NOMO-1 treated with DMSO at 0.1 percent for 48 hours (cell line): ENCODE data around the gene IDH3B.

Experiments
- DNase-seq: peaks from one replicate; lab custom pipeline; 2025; ENCODE audit not compliant: unreplicated experiment; lab: John Stamatoyannopoulos, UW

The IDH3B gene

DNA sequence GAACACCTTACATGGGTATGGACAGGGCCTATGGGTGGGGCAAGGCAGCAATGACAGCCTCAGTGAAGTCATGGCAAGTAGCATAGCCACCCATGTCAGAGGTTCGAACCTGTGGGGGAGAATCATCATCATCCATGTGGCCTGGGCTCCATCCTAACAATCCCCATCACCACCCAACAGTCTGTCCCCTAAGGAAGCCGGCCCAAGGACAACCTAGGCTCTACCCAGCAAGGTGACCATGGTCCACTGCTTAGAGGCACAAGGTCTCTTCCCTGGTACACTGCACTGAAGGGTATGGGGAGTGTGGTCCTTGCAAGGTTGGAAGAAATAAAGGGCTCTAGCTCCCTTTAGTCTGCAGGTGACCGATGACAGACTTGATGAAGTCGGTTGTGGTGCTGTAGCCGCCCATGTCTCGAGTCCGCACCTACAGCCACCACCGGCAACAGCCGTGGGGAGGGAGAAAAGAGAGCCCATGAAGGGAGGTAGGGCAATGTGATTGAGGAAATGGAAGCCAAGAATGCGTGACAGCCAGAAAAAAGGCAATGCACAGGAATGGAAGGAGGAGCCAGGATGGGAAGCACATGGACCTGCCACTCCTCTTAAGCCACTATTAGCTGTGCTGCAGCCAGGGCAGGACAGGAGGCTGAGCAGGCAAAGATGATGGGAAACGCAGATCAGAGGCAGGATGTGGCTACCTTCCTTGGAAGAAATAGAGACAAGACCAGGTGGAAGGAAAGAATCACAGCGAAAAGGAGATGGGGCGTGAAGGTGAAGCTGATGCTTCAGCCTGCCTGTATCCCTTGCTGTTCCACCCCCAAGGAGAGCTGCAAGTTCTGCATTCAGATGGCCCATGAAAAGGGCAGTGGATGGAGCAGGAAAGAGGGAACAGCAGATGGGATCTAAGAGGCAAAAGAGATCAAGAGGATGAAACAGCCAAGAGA lies 5.3 kb downstream of the IDH3B start:
- no peak for DNase-seq

DNA sequence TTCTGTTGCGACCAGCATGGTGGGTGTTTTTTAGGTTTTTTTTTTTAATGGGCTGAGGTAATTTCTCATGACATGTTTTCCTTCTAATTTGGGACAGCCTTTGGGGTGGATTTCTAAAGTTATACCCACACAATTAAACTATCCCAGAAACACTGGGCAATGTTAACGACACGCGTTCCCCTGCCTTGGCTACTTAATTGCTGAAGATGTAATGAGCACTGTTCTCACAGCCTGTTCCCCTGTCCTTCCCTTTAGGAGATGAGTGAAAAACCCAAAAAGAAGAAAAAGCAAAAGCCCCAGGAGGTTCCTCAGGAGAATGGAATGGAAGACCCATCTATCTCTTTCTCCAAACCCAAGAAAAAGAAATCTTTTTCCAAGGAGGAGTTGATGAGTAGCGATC lies 6.3 kb downstream of the IDH3B start:
- no peak for DNase-seq

DNA sequence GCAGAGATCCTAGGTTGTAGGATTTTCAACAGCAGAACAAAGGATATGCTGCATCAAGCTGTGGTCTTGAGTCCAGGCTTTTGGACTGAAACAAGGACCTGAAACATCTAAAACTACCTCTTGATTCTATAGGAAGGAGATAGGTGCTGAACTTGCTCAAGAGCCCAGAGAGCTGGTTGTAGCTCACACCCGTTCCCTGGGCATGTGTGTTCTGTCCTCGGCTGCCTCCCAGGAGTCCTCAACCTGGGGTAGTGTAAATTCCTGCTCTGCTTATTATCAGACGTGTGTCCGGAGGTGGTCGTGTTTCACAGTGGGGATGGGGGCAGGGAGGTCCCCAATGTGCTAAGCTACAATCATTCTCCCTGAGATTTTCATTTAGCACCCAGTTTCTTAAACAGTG lies 6.8 kb downstream of the IDH3B start:
- no peak for DNase-seq

DNA sequence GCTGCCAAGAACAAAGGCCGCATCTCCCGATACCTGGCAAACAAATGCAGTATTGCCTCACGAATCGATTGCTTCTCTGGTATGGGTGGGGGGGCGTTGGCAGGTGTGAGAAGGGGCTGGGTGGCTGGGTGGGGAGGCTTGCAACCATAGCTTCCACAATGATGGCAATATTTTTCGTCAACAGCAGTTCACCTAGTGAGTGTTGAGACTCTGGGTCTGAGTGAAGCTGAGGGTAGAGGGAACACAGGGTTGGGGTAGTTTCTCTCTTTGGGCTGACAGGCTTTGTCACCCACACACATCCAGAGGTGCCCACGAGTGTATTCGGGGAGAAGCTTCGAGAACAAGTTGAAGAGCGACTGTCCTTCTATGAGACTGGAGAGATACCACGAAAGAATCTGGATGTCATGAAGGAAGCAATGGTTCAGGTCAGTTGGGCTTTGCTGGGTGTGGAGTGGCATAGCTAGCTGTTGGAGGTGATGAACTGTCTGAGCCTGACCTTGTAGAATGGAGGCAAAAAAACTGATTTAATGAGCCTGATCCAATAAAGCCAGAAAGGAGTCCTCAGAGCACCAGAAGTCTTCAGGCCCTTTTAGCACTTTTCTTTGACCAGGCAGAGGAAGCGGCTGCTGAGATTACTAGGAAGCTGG lies 7.4 kb downstream of the IDH3B start:
- no peak for DNase-seq

DNA sequence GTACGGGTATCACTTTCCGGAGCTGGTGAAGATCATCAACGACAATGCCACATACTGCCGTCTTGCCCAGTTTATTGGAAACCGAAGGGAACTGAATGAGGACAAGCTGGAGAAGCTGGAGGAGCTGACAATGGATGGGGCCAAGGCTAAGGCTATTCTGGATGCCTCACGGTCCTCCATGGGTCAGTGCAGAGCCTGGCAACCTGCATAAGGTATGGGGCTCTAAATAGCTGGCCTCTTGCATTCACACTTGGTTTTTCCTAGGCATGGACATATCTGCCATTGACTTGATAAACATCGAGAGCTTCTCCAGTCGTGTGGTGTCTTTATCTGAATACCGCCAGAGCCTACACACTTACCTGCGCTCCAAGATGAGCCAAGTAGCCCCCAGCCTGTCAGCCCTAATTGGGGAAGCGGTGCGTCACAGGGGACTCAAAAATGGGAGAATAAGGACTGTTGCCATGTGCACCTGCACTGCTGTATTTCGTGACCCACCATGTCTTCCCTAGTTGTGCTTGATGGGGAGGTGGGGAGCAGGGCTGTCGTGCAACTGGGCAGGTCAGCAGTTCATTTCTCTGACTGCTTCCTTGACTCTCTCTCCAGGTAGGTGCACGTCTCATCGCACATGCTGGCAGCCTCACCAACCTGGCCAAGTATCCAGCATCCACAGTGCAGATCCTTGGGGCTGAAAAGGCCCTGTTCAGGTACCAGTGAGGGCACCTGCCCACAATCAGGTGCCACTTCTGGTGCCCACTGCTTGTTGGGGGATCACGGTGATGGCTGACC lies 8.5 kb downstream of the IDH3B start:
- DNase-seq, result no peak

DNA sequence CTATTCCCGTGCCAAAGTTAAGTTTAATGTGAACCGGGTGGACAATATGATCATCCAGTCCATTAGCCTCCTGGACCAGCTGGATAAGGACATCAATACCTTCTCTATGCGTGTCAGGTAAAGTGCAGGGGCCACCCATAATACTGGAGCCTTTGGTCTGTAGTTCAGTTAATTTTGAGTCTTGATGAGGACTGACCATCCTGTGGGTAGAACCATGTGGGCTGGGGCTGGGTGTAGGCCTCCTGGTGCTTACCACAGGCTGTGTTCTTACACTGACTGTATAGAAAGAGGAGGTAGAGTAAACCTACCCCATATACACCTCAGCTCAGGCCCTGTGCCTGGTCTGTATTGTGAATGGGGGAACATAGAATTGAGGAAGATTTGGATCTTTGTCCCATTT lies 9.2 kb downstream of the IDH3B start:
- no peak for DNase-seq

DNA sequence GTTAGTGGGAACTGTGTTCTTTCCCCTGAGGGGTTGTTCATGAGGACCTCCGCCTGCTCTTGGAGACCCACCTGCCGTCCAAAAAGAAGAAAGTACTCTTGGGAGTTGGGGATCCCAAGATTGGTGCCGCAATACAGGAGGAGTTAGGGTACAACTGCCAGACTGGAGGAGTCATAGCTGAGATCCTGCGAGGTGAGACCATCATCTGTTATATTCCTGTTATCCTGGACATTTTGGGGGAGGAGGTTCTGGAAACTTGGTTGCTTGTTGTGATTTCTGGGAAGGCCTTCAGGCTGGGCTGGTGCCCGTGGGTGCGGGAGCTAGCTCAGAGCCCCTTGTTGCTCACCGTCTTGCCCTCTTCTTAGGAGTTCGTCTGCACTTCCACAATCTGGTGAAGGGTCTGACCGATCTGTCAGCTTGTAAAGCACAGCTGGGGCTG lies 9.6 kb downstream of the IDH3B start:
- no peak for DNase-seq

DNA sequence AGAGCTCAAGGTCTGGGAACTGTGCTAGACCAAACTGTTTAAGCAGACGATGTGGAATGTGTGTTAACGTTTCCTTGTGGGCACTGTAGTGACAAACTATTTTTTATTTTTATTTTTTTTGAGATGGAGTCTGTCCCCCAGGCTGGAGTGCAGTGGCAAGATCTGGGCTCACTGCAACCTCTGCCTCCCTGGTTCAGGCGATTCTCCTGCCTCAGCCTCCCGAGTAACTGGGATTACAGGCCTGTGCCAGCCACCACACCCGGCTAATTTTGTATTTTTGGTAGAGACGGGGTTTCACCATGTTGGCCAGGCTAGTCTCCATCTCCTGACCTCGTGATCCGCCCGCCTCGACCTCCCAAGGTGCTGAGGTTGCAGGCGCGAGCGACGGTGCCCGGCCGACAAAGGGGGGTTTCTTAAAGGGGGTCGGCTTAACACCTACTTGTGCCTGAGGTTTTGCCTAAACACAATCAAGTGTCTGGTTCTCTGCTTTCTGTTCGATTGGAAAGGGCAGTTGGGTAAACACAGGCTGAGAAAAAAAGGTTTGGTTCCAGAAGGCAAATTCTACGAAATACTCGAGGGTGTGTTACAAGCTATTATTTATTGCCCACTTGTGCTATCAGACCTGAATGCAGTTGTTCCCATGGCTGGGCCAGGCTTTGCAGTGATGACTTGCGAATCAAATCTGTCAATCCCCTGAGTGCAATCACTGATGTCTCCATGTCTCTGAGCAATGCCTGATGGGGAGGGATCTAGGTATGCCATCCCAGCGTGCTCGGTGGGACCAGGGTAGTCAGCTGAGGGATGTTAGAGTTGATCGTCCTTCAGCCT lies 10.2 kb downstream of the IDH3B start:
- DNase-seq, result no peak

DNA sequence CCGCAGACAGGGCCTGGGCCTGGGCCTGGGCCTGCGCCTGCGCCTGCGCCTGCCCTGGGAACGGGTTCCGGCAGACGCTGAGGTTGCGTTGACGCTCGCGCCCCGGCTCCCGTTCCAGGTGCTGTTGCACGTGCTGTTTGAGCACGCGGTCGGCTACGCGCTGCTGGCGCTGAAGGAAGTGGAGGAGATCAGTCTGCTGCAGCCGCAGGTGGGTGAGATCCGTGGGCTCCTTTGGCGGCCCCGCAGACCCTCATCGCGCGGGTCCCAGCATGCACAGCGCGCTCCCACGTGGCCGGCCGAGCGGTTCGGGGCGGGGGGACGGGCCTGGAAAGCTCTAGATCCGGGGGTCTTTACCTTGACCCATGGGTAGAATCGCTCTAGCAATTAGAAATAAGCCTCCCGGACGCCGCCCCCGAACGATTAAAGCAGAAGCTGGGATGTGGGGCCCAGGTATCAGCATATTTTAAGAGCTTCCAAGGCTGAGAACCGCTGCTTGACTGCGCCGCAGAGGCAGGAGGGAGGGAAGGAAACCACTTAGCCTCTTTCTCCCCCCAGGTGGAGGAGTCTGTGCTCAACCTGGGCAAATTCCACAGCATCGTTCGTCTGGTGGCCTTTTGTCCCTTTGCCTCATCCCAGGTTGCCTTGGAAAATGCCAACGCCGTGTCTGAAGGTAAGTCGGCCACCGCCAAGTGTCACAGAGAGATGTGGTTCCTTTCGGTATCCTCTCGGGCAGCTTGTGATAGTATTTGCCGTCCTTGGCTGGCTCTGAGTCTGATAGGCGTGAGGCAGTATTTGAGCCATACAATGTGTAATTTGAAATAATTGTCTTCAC lies 11.1 kb downstream of the IDH3B start:
- DNase-seq, result no peak

DNA sequence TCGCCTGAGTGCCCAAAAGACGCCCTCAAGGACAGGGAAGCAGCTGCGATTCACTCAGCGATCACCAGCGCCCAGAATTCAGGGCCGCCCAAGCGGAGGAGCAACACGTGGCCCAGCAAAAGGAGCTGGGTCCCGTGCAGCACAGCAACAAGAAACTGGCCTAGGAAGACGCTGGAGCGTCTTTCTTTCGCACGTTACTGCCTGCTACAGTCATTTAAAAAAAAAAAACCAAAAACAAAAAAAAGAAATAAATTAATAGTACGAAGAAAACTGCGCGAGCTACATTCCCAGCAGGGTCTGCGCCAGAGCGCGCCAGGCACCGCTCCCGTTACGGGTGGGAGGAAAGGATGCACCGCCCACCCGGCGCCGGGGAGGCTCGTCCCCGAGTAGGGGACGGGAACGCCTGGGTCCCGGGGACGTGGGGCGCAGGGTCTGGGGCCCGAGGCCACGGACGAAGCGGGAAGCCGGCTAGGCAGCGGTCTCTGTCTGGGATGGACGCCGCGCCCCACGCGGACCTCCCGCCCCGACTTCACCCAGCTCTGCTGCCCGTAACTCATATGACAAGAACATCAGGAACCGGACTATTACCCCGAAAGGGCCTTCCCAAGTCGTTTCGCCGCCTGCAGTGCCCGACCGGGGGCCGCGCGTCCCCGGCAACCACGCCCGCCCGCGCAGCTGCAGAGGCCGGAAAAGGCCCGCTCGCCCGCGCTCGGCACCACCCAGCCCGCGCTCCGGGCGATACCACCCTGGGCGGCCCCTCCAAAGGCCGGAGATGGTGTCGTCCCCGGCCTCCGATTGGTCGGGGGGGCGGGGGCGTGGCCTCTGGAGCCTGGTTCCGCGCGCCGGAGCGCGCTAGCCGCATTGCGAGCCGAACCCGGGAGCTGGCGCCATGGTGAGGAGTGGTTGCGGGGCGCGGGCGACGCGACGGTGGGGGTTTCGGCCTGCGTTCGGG lies 12.0 kb downstream of the IDH3B start, which contains the start of gene NOP56:
TSS of gene NOP56 (plus strand) at position 861 of the 952 bp plus-strand sequence. CDS start at position 890, 29 bp downstream.
- peak; percentile 76 for DNase-seq

DNA sequence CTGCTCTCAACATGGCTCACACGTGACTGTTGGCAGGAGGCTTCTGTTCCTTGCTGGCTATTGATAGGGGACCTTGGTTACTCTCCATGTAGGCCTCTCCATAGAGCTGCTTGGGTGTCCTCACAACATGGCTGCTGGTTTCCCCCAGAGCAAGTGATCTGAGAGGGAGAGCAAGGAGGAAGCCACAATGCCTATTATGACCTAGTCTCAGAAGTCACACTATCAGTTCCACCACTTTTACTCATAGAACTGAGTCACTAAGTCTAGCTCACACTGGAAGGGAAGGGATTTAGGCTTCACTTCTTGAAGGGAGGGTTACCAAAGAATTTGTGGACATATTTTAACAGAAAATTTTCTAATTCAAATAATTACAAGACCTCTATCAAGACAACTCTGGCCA lies 20.3 kb downstream of the IDH3B start:
- DNase-seq, result no peak

DNA sequence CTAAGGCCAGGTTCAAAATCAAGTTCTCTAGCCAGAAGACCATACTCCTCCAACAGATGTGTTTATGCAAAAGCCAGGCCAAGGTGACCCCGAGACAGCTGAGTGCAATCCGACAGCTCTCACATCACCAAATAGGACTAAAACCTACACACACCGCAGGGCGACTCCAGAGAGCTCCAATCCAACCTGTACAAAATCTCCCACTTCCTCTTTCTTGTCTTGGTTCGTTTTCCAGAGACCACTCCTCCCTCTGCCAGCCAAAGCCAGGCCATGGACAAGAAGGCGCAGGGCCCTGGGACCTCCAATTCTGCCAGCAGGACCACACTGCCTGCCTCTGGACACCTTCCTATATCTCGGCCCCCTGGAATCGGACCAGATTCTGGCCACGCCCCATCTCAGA lies 23.1 kb downstream of the IDH3B start:
- no peak for DNase-seq

DNA sequence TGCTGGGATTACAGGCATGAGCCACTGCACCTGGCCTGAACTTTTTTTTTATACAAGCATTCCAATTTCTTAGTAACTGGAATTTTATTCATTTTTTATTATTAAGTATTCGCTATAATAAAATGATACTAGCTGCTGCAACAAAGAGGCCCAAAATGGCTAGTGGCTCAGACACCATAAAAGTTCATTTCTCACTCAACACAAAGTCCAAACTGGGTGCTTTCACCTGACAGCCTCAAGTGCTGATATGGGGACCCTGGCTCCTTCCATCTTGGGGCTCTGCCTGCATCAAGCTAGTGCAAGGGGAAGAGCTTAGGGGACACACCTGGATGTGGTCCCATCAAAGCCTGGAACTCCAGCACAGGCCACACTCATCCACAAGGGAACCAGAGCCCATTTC lies 23.8 kb downstream of the IDH3B start:
- DNase-seq, result no peak

DNA sequence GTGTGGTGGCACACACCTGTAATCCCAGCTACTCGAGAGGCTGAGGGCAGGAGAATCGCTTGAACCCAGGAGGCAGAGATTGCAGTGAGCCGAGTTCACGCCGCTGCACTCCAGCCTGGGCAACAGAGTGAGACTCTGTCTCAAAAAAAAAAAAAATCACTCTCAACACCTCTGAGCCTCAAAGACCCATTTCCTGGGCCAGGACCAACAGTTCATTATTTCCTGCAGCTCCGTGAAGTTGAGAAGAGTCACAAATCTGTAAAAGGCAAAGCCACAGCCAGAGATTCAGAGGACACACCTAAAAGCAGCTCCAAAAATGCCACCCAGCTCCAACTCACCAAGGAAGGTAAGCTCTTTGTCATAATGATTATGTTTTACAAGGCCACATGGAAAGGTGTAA lies 26.8 kb downstream of the IDH3B start:
- no peak for DNase-seq

DNA sequence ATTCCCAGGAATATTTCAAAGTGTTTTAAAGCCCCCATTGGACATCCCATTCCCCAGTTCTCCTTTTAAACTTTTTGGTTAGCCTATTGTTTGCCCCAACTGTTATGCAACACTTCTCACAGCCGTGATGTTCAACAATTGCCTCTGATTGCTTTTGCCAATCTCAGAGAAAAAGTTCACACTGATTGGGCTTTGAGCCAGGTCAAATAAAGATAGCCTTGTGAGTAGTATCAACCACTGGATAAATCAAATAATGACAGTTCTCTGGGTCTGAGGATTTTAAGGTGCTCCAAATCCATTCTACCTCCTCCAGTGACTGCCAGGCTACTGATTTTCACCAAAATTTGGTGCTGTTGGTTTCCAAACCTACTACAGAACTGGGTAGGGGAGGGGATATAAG lies 30.6 kb downstream of the IDH3B start:
- no peak for DNase-seq

DNA sequence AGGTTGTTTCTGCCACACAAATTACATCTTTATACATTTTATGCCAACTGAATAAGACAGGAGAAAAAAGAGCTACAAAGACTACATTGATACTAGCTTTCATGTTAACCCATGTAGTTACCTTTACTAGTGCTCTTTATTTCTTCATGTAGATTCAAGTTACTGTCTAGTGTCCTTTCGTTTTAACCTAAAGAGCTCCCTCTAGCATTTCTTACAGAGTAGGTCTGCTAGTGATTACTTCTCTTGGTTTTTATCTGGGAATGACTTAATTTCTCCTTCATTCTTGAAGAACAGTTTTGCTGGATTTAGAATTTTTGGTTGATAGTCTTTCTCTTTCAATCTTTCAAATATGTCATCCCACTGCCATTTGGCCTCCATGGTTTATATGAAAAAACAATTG lies 32.8 kb downstream of the IDH3B start:
- no peak for DNase-seq

DNA sequence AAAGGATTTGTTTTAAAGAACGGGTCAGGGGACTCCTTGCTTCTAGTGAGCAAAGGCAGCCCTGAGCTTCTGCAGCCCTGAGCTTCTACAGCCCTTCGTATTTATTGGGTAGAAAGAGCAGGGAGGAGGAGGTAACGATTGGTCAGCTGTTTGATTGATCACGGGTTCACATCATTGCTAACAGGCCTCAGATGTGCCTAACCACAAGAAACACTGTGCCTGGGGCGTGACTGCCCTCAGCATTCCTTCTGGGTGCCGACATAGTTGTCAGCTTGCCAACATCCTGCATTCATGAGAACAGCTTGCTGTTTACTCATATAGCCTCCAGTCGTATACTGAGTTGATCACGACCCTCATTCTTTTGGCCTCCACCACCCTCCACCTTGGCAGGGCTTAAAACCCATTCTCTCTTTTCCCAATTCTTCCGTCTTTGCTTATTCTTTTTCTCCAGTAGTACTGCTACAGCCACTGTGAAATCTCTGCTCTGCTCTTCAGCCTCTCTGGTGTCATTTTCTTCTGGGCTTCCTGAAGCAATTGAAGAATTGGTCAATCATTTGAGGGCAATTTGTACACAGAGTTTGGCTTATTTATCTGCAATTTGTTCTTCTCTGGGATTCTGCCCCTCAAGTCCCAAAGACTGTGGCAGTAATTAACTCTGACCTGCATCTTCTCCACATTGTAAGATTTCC lies 37.0 kb downstream of the IDH3B start:
- DNase-seq, result no peak

DNA sequence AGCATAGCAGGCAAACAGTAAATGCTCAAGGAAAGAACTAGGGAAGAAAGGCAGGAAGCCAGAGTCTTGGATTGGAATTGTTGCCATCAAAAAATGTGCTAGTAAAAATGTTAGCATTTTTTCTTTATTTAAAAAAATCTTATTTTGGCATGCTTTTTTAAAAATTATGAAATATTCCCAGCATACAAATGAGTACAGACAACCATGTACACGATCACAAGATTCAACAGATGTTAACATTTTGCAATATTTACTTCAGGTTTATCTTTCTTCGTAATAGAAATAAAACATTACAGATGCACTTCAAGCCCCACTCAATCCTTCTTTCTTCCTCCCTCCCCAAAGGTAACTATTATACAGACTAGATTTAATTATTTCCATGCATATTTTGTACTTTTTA lies 39.0 kb downstream of the IDH3B start:
- no peak for DNase-seq
